Naive thymus-derived CD4-positive, alpha-beta T cell (primary cell): ENCODE data around the gene NAV2. TPM values are rescaled to one million over a fixed set of nuclear protein-coding genes. Genes with fewer than 3 reads are reported as not detected.

Experiments
- ATAC-seq: fragments of 150-1000 bp; cut with Tn5 transposase; 2 replicates; pipeline ENCODE4 v1.10.0; 2021; ENCODE audit warnings: mild to moderate bottlenecking, moderate library complexity
- CTCF ChIA-PET: fragments of 350-600 bp; sonication (Branson Sonifier 250); formaldehyde crosslinking; loops from one replicate; lab custom pipeline; 2021; ENCODE audit warnings: antibody characterized with exemption; lab: Charles Lee
- POLR2A ChIA-PET: fragments of 350-600 bp; sonication (Branson Sonifier 250); formaldehyde crosslinking; loops from one replicate; lab custom pipeline; 2021; ENCODE audit warnings: antibody characterized with exemption, inconsistent platforms; lab: Charles Lee
- DNase-seq, 9 donors: peaks; one replicate each; pipeline versions ENCODE4 v3.0.0 to v3.0.0-alpha.2; 2020 to 2022; ENCODE audit warnings: mixed read lengths in 1 of 9
- H3K27ac ChIP-seq: one replicate; pipeline ENCODE4 v1.7.0; 2013; ENCODE audit warnings: mild to moderate bottlenecking, low read depth, low read length, moderate library complexity
- H3K27me3 ChIP-seq, 2 donors: one replicate each; pipeline ENCODE4 v1.7.0; 2013; ENCODE audit warnings: low read length in 2 of 2, mild to moderate bottlenecking in 2 of 2, moderate library complexity in 2 of 2; ENCODE audit not compliant: control insufficient read depth in 2 of 2, insufficient read depth in 2 of 2
- H3K36me3 ChIP-seq, 3 experiments: 1 replicate in 2 of 3; 2 replicates in 1 of 3; pipeline ENCODE4 v1.7.0; 2013; ENCODE audit warnings: low read length in 3 of 3, mild to moderate bottlenecking in 3 of 3, moderate library complexity in 1 of 3; ENCODE audit not compliant: insufficient read depth in 3 of 3, control insufficient read depth in 2 of 3
- H3K4me1 ChIP-seq, 2 donors: one replicate each; pipeline ENCODE4 v1.7.0; 2013; ENCODE audit warnings: low read length in 2 of 2, mild to moderate bottlenecking in 2 of 2, moderate library complexity in 1 of 2; ENCODE audit not compliant: control insufficient read depth in 2 of 2, insufficient read depth in 2 of 2
- H3K4me3 ChIP-seq: 2 replicates; pipeline ENCODE4 v1.7.0; 2013; ENCODE audit warnings: mild to moderate bottlenecking, low read length
- H3K9me3 ChIP-seq, 3 experiments: 1 replicate in 2 of 3; 2 replicates in 1 of 3; pipeline ENCODE4 v1.7.0; 2013; ENCODE audit warnings: low read length in 3 of 3; ENCODE audit not compliant: control insufficient read depth in 2 of 3
- H3K27ac Mint-ChIP-seq, 9 donors: one replicate each; pipeline ENCODE4 v1.8.0; 2020 to 2022; ENCODE audit warnings: mixed read lengths in 9 of 9, mild to moderate bottlenecking in 8 of 9, moderate library complexity in 5 of 9, inconsistent platforms in 2 of 9
- H3K27me3 Mint-ChIP-seq, 5 donors: one replicate each; pipeline ENCODE4 v1.8.0; 2021 to 2022; ENCODE audit warnings: mixed read lengths in 5 of 5, mild to moderate bottlenecking in 1 of 5
- H3K36me3 Mint-ChIP-seq, 5 donors: one replicate each; pipeline ENCODE4 v1.8.0; 2020 to 2022; ENCODE audit warnings: mixed read lengths in 5 of 5, mild to moderate bottlenecking in 3 of 5, inconsistent platforms in 1 of 5
- H3K4me1 Mint-ChIP-seq, 7 donors: one replicate each; pipeline ENCODE4 v1.8.0; 2020 to 2022; ENCODE audit warnings: mixed read lengths in 7 of 7, mild to moderate bottlenecking in 3 of 7, inconsistent platforms in 1 of 7
- H3K4me3 Mint-ChIP-seq, 10 donors: one replicate each; pipeline ENCODE4 v1.8.0; 2020 to 2022; ENCODE audit warnings: mild to moderate bottlenecking in 10 of 10, mixed read lengths in 10 of 10, moderate library complexity in 6 of 10, inconsistent platforms in 2 of 10
- H3K9me3 Mint-ChIP-seq, 11 donors: one replicate each; pipeline ENCODE4 v1.8.0; 2020 to 2022; ENCODE audit warnings: mixed read lengths in 11 of 11, mild to moderate bottlenecking in 4 of 11, inconsistent platforms in 1 of 11, moderate library complexity in 1 of 11
- intact Hi-C, 2 donors: fragments of 100-400 bp; cut with micrococcal nuclease; formaldehyde crosslinking; loops; one replicate each; pipeline ENCODE4 v1.15.1; 2023
- polyA plus RNA-seq, 2 donors: library from polyadenylated mRNA; unstranded; fragments of 300-500 nt; fragmentation: Illumina TruSeq; gene quantifications; one replicate each; pipeline ENCODE4 v1.2.3, GENCODE V29; 2021
- total RNA-seq, 6 experiments: library from RNA in 5 of 6; stranded (reverse) in 5 of 6; gene quantifications; 1 replicate in 5 of 6; 2 replicates in 1 of 6; pipeline ENCODE4 v1.2.3 and lab custom pipeline; 2021 to 2026

Gene NAV2
- total and polyA plus RNA-seq, 7 experiments from 2014 or later: 0.24 to 2.2 (median 0.48) TPM; not detected in 2

- ATAC-seq: no peak
- Histone ChIP-seq H3K36me3 (no peaks in the 10 kb centered on the region), H3K9me3 (no peaks in the 10 kb centered on the region), H3K4me1 (no peaks in the 10 kb centered on the region), H3K4me3 (no peak overlapping the region), H3K27me3 (no peaks in the 10 kb centered on the region), H3K27ac (no peak overlapping the region)
- H3K9me3 Mint-ChIP-seq: peaks cover 0 to 6% (median 2%) of the 10 kb centered on the region in 11 donors
- H3K27me3 Mint-ChIP-seq: peaks cover 2 to 17% (median 4%) of the 10 kb centered on the region in 5 donors
- intact Hi-C loops: no loop called here
- no peak overlapping the region for H3K4me3 Mint-ChIP-seq
- no peak for DNase-seq
- no peaks in the 10 kb centered on the region for H3K36me3 Mint-ChIP-seq
- no peak overlapping the region for H3K27ac Mint-ChIP-seq
- no peaks in the 10 kb centered on the region for H3K4me1 Mint-ChIP-seq
- POLR2A ChIA-PET: no interaction called here
- CTCF ChIA-PET: no interaction called here
Observed at GRCh38 chr11:19849947-19850593, 137.4 kb downstream of the NAV2 start.

DNA sequence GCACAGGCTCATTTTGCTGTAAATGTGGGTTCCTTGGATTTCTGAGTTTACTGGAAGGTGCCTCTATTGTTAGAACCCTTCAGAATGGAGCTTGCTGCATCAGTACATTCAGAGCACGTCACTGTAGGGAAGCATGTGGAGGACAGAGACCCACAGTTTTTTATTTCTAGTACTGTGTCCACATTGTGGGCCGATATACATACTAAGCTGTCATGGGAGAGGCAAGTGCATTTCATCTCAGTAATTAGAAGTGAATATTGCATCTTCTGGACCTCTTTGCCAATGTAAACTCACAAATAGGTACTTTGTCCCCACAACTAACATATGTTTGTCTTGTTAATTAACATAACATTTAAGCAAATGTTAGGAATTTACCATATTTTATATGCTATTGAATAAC is 139.7 kb downstream of the NAV2 start:
- ChIA-PET CTCF (no interaction called here), POLR2A (no interaction called here)
- ATAC-seq: no peak
- Histone ChIP-seq H3K4me1 (no peaks in the 10 kb centered on the region), H3K4me3 (no peak overlapping the region), H3K36me3 (no peaks in the 10 kb centered on the region), H3K9me3 (no peaks in the 10 kb centered on the region), H3K27ac (no peak overlapping the region), H3K27me3 (peaks cover 0 to 2% of the 10 kb centered on the region in 2 donors)
- Mint-ChIP-seq H3K4me3 (no peak overlapping the region), H3K36me3 (no peaks in the 10 kb centered on the region), H3K9me3 (peaks cover 0 to 6% (median 2%) of the 10 kb centered on the region in 11 donors), H3K27me3 (peaks cover 0 to 14% (median 7%) of the 10 kb centered on the region in 5 donors), H3K27ac (no peak overlapping the region), H3K4me1 (no peaks in the 10 kb centered on the region)
- intact Hi-C loops: no loop called here
- DNase-seq: no peak

GRCh38 chr11:19853016-19853415 is 140.4 kb downstream of the NAV2 start:
- intact Hi-C loops: no loop called here
- peaks cover 0 to 2% of the 10 kb centered on the region in 2 donors for H3K27me3 ChIP-seq
- H3K4me3 ChIP-seq: no peak overlapping the region
- H3K4me3 Mint-ChIP-seq: no peak overlapping the region
- no peak overlapping the region for H3K27ac ChIP-seq
- no peaks in the 10 kb centered on the region for H3K4me1 Mint-ChIP-seq
- peaks cover 0 to 13% (median 7%) of the 10 kb centered on the region in 5 donors for H3K27me3 Mint-ChIP-seq
- no peak for DNase-seq
- no peaks in the 10 kb centered on the region for H3K4me1 ChIP-seq
- POLR2A ChIA-PET: no interaction called here
- no peaks in the 10 kb centered on the region for H3K9me3 ChIP-seq
- no peaks in the 10 kb centered on the region for H3K36me3 ChIP-seq
- peaks cover 0 to 6% (median 2%) of the 10 kb centered on the region in 11 donors for H3K9me3 Mint-ChIP-seq
- H3K27ac Mint-ChIP-seq: no peak overlapping the region
- no peak for ATAC-seq
- CTCF ChIA-PET: no interaction called here
- no peaks in the 10 kb centered on the region for H3K36me3 Mint-ChIP-seq

- ChIA-PET POLR2A (no interaction called here), CTCF (no interaction called here)
- intact Hi-C loops: no loop called here
- no peaks in the 10 kb centered on the region for H3K36me3 ChIP-seq
- no peak for DNase-seq
- H3K4me1 ChIP-seq: no peaks in the 10 kb centered on the region
- peaks cover 0 to 2% of the 10 kb centered on the region in 2 donors for H3K27me3 ChIP-seq
- H3K9me3 ChIP-seq: no peaks in the 10 kb centered on the region
- no peak overlapping the region for H3K4me3 Mint-ChIP-seq
- H3K4me3 ChIP-seq: no peak overlapping the region
- H3K27me3 Mint-ChIP-seq: peaks cover 0 to 11% (median 10%) of the 10 kb centered on the region in 5 donors
- H3K27ac Mint-ChIP-seq: no peak overlapping the region
- H3K27ac ChIP-seq: no peak overlapping the region
- H3K9me3 Mint-ChIP-seq: peaks cover 0 to 6% (median 4%) of the 10 kb centered on the region in 11 donors
- ATAC-seq: no peak
- H3K36me3 Mint-ChIP-seq: no peaks in the 10 kb centered on the region
- H3K4me1 Mint-ChIP-seq: no peaks in the 10 kb centered on the region
Observed at GRCh38 chr11:19853920-19854319, 141.3 kb downstream of the NAV2 start.

- ChIA-PET CTCF (no interaction called here), POLR2A (no interaction called here)
- H3K4me3 Mint-ChIP-seq: no peak overlapping the region
- intact Hi-C loops: no loop called here
- no peaks in the 10 kb centered on the region for H3K4me1 Mint-ChIP-seq
- DNase-seq (no peak), ATAC-seq (no peak)
- Histone ChIP-seq H3K36me3 (no peaks in the 10 kb centered on the region), H3K4me1 (no peaks in the 10 kb centered on the region), H3K27me3 (peaks cover 0 to 2% of the 10 kb centered on the region in 2 donors), H3K27ac (no peak overlapping the region), H3K9me3 (no peaks in the 10 kb centered on the region), H3K4me3 (no peak overlapping the region)
- H3K27ac Mint-ChIP-seq: no peak overlapping the region
- H3K9me3 Mint-ChIP-seq: peaks cover 0 to 3% (median 0%) of the 10 kb centered on the region in 11 donors
- H3K36me3 Mint-ChIP-seq: no peaks in the 10 kb centered on the region
- peaks cover 0 to 12% (median 3%) of the 10 kb centered on the region in 5 donors for H3K27me3 Mint-ChIP-seq
Observed at GRCh38 chr11:19861171-19861570, 148.5 kb downstream of the NAV2 start.

GRCh38 chr11:19862091-19862490 is 149.5 kb downstream of the NAV2 start:
- no peaks in the 10 kb centered on the region for H3K9me3 ChIP-seq
- Mint-ChIP-seq H3K4me1 (no peaks in the 10 kb centered on the region), H3K4me3 (no peak overlapping the region), H3K36me3 (no peaks in the 10 kb centered on the region), H3K9me3 (peaks cover 0 to 3% (median 0%) of the 10 kb centered on the region in 11 donors), H3K27ac (no peak overlapping the region), H3K27me3 (peaks cover 0 to 12% (median 3%) of the 10 kb centered on the region in 5 donors)
- intact Hi-C loops: no loop called here
- no peaks in the 10 kb centered on the region for H3K36me3 ChIP-seq
- no peaks in the 10 kb centered on the region for H3K4me1 ChIP-seq
- POLR2A ChIA-PET: no interaction called here
- H3K4me3 ChIP-seq: no peak overlapping the region
- H3K27ac ChIP-seq: no peak overlapping the region
- DNase-seq (no peak), ATAC-seq (no peak)
- CTCF ChIA-PET: no interaction called here
- no peaks in the 10 kb centered on the region for H3K27me3 ChIP-seq
